Gastrocnemius medialis (tissue), 4 donors: ENCODE measurements around the gene C5AR1.

Experiments
- CTCF ChIP-seq, 5 experiments: fragments of 450-650 bp in 3 of 5; fragments of 200-600 bp in 2 of 5; sonication (generic) in 2 of 5; IDR thresholded peaks in 4 of 5; conservative IDR thresholded peaks in 1 of 5; 1 replicate in 4 of 5; 2 replicates in 1 of 5; pipeline ENCODE4 v1.5.1; 2016 to 2019; ENCODE audit warnings: antibody characterized with exemption in 5 of 5, mild to moderate bottlenecking in 3 of 5, moderate library complexity in 3 of 5
- POLR2A ChIP-seq, 2 donors: fragments of 450-650 bp; IDR thresholded peaks; one replicate each; pipeline ENCODE4 v1.6.1; 2017; ENCODE audit warnings: antibody characterized with exemption in 2 of 2, mild to moderate bottlenecking in 2 of 2, moderate library complexity in 2 of 2

GRCh38 chr19:47351548-47351947 lies 41.9 kb downstream of the C5AR1 start:
- no peak for TF ChIP-seq CTCF (IDR thresholded peaks at IDR 0.05 in 4 of 5, conservative IDR thresholded peaks at IDR 0.05 in 1 of 5)
- no peak for TF ChIP-seq POLR2A (IDR thresholded peaks at IDR 0.05)
